Measurements from ENCODE around the gene HSPA13.
"Not testable (repeated sequence)": the region's sequence is repeated elsewhere in the genome, so short reads cannot be mapped to it uniquely, and the experiment has no call there.

Gene HSPA13

DNA sequence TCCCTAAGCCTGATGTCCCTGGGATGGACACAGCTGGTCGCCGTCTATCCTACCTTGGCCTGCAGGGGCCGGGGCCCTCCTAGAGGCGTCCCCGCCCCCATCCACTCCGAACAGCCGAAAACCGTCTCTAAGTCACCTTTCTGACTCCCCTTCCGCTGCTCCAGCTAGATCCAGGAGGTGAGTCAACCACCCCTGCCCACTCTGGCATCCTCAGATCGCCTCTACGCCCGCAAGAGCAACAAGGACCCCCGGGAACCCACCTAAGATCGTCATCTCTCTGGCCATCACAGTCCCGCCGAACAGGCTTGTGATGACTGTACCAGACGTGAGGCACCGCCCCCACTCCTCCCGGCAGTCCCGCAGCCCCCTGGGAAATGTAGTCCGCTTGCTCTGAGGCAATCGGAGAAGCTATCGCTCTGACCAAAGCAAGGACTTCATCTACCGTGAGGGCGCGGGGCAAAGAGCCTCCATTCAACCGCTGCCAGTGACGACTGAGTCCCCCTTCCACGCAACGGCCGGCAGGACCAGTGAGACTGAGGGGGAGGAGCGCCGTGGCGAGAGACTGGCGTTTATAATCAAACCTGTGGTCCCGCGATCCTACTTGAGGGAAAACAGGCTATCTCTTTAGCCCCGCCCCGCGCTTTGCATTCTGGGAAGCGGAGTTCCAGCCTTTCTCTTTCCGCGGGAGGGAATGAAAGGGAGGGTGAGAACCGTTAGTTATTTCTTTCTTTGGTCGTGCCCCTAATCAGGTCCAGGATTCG is at the start of gene HSPA13:
Gene HSPA13, minus strand, starts transcription at position 312 of the 761 bp plus-strand sequence. Its CDS starts 27 bp downstream, at position 285.
- peak; percentile 97 for DNase-seq (ENCODE audit: low read depth, low spot score)

DNA sequence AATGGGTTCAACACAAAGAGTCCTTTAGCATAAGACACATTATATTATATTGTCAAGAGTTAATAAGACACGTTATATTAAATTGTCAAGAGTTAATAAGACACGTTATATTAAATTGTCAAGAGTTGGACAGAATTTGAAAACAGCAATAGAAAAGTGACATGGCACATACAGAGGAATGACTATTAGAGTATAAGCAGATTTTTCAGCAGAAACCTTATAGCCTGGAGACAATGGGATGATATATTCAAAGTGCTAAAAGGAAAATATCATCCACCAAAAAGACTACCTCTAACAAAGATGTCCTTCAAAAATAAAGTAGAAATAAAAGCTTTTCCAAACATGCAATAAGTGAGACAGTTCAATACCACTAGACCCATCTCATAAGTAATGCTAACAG is 36.0 kb upstream of the HSPA13 start:
- DNase-seq (ENCODE audit: low read depth, low spot score): no peak

- no peak for DNase-seq (ENCODE audit: low read depth, low spot score)
Measured at GRCh38 chr21:14414932-14415508, 32.1 kb upstream of the HSPA13 start.

DNA sequence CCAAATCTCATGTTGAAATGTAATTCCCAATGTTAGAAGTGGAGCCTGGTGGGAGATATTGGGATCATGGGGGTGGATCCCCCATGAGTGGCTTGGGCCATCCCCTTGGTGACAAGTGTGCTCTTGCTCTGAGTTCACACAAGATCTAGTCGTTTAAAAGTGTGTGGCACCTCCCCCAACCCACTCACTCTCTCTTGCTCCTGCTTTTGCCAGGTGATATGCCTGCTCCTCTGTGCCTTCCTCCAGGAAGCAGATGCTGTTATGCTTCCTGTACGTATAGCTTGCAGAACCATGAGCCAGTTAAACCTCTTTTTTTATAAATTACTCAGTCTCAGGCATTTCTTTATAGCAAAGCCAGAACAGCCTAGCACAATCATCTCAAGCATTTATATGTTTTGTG is 23.0 kb upstream of the HSPA13 start:
- DNase-seq (ENCODE audit: low read depth, low spot score): no peak

GRCh38 chr21:14405225-14405624 is 22.3 kb upstream of the HSPA13 start:
- no peak for DNase-seq (ENCODE audit: low read depth, low spot score)

- DNase-seq (ENCODE audit: low read depth, low spot score): no peak
Measured at GRCh38 chr21:14403681-14404318, 20.9 kb upstream of the HSPA13 start.

GRCh38 chr21:14401217-14401616 is 18.3 kb upstream of the HSPA13 start:
- no peak for DNase-seq (ENCODE audit: low read depth, low spot score)

- DNase-seq (ENCODE audit: low read depth, low spot score): no peak
Measured at GRCh38 chr21:14388282-14388681, 5.3 kb upstream of the HSPA13 start.

GRCh38 chr21:14384453-14384852 is 1.5 kb upstream of the HSPA13 start:
- no peak for DNase-seq (ENCODE audit: low read depth, low spot score)

DNA sequence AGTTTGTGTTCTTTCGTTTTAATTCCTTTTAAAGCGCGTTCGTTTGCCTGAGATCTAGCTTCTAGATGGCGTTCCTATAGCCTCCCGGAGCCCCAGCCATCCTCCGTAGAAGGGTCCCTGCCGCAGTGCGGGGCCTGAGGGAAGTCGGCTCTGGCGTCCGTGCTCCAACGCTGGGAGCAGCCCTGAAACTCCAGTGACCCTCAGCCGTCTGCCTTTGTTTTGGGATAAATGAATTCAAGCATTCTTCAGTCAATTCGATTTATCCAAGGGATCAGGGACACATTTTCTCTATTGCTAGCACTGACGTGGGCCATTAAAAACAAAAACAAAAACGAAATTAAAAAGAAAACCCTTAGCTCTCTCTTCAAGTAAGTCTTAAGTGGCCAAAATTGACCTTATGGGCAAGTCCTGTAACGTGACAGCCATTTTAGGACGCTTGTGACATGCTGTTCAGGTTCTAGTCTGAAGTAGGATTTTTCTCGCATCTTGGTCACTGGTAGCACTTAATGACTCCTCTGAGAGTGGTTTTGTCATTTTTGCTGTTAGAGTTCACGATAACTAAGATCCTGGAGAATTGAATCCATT is 742 bp upstream of the HSPA13 start:
- DNase-seq (ENCODE audit: low read depth, low spot score): no peak

- DNase-seq (ENCODE audit: low read depth, low spot score): no peak
Measured at GRCh38 chr21:14382486-14382834, 486 bp downstream of the HSPA13 start.

DNA sequence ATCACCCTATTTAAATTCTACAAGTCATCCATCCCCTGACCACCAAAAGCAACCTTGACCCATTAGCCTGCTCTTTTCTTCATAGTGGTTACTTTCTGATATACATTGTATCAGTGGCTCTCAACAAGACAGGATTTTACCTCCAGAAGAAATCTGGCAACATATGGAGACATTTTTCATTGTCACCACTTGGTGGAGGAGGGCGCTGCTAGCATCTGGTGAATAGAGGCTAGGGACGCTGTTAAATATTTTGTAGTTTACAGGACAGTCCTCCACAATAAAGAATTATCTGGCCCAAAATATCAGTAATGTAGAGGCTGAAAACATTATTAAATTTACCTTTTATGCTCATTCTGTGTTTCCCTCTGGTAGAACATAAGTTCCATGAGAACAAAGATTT is 6.1 kb downstream of the HSPA13 start:
- no peak for DNase-seq (ENCODE audit: low read depth, low spot score)

DNA sequence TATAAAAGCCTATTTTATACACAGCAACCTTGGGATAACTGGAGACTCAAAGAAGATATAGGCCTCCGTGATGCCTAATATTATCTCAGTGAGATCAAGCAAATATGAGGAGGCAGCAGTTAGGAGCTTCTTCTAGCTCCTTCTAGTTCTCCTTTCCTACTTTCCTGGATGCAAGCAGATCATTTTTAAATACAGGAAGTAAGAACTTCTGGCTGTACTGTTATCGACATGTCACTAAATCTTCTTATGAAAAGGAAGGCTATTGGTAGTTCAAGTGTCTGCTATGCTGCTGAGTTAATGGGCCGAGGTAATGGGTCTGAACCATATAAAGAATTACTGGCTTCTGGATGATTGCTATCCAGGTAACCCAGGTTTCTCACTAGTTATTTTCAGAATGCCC is 15.9 kb downstream of the HSPA13 start:
- DNase-seq (ENCODE audit: low read depth, low spot score): no peak

GRCh38 chr21:14361958-14362357 is 21.0 kb downstream of the HSPA13 start:
- no peak for DNase-seq (ENCODE audit: low read depth, low spot score)

- DNase-seq (ENCODE audit: low read depth, low spot score): no peak
Measured at GRCh38 chr21:14358775-14359174, 24.2 kb downstream of the HSPA13 start.

DNA sequence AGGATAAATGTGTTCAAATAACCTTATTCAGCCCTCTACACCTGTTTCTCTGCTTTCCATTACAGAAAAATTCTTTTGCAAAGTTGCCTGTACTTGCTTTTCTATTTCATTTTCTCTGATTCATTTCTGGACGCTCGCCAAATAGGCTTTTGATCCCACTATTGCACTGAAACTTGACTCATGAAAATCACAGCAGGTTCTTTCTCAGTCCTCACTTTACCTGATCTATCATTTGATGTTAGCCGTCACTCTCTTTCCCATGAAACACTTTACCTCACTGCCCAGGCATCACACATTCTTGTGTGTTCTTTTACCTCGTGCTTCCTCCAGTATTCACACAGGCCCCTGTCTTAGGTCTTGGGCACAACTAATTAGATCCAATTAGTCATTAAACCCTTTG is 26.2 kb downstream of the HSPA13 start:
- no peak for DNase-seq (ENCODE audit: low read depth, low spot score)

- DNase-seq (ENCODE audit: low read depth, low spot score): no peak
Measured at GRCh38 chr21:14354515-14354914, 28.4 kb downstream of the HSPA13 start.

- DNase-seq (ENCODE audit: low read depth, low spot score): no peak
Measured at GRCh38 chr21:14353726-14354125, 29.2 kb downstream of the HSPA13 start.

DNA sequence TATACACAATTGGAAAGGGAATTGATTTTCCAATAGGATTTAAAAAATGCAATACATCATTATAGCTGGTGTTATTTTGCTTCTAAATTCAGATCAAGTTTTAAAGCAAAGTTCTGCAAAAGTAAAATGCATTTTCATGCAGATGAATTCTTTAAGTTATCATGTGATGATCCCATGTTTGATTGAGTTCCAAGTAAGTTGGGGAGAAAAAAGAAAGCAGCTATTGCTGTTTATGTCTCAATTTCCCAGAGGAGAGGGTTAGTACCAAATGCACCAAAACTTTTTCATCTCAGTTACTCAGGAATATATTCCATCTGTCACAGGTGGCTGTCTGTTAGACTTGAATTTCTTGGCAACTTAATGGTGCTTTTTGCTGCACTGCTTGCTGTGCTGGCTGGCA is 29.7 kb downstream of the HSPA13 start:
- DNase-seq (ENCODE audit: low read depth, low spot score): no peak

DNA sequence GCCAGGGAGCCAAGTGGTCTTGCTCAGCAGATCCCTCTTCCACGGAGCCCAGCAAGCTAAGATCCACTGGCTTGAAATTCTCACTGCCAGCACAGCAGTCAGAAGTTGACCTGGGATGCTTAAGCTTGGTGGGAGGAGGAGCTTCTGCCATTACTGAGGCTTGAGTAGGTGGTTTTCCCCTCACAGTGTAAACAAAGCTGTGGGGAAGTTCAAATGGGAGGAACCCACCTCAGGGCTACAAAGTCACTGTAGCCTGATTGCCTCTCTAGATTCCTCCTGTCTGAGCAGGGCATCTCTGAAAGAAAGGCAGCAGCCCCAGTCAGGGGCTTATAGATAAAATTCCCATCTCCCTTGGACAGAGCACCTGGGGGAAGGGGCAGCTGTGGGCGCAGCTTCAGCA is 55.6 kb downstream of the HSPA13 start:
- DNase-seq (ENCODE audit: low read depth, low spot score): not testable (repeated sequence)

DNA sequence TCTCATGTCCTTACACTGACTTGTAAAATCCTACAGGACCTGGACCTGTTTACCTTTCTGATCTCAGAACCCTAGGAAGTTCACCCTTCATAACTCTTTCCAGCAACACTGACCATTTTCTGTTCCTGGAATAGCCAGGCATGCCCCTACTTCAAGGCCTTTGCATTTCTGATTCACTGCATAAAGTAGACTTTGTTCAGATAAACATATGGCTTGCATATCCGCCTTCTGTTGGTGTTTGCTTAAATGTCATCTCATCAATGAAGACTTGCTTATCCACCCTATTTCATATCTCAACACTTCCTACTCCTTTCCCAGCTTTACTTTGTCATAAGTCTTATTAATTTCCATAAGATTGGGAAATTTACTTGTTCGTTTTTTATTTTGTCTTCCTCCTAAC is 57.4 kb downstream of the HSPA13 start:
- DNase-seq (ENCODE audit: low read depth, low spot score): no peak
